ENCODE measurements around the gene MT3.
"Not testable (repeated sequence)": the region's sequence is repeated elsewhere in the genome, so short reads cannot be mapped to it uniquely, and the experiment has no call there.

GRCh38 chr16:56582911-56583310, 6.4 kb upstream of the MT3 start:
- not testable (repeated sequence) for TF ChIP-seq CTCF, EZH2, EZH2phosphoT487 (IDR thresholded peaks at IDR 0.05)

Measured in neural progenitor cell (in vitro differentiated cells).